GM18858 (cell line): ENCODE data around the gene SIAH3.
"Not testable (repeated sequence)": the region's sequence is repeated elsewhere in the genome, so short reads cannot be mapped to it uniquely, and the experiment has no call there.

Experiments
- ATAC-seq: cut with Tn5 transposase; IDR thresholded peaks from one replicate; pipeline ENCODE4 v1.9.1; 2021; ENCODE audit not compliant: unreplicated experiment

SIAH3 gene

DNA sequence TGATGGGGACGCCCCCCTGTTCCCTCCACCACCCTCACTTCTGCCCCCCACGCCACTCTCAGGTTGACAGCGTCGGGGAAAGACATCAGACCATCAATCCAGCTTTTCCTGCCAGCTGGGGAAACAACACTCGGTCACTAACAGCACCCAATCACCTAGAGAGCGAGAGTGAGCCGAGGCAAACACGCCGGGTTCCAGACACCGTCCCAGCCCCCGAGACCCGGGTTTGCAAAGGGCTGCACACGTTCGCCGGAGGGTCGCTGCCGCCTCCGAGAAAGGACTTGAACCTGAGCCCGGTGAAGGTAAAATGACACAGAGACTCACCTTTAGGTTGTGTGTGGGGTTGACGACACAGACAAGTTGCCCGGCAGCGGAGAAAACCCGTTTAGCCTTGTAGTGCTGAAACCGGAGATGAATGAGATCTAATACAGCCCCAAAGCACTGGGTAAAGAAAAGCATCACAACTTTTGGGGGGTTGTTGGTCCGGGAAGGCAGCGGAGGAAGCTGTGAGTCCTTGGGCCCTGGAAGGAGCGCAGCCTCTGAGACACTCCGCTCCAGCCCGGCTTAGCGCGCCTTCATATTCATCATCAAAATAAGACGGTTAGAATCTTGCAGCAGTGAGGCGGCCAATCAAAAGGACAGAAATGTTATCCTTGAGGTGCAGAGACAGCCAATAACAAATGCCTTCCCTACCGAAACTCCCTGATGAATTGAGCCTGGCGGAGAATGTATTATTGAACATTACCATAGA is at the start of gene SIAH3:
Gene SIAH3, minus strand, starts transcription at position 583 of the 751 bp plus-strand sequence. Its CDS starts 124 bp downstream, at position 459.
- ATAC-seq = no peak

- ATAC-seq = no peak
These were observed 47.9 kb upstream of the SIAH3 start for GRCh38 chr13:45899406-45899805.

DNA sequence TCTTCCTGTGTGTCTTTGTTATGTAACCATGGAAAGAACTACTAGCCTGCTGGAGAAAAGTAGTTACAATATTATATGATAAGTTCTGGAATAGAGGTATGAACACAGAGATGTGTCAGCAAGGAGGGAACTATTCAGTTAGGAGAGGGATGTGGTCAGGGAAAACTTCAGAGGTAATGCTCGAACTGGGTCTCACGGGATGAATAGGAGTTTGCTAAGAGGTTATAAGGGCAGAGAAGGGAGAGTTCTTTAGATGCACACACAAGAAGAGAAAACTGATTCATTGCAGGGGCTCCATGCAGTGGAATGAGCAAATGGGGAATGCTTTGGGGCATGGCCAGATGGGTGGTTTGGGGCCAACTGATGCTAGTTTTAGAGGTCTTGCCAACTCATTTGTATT is 46.0 kb upstream of the SIAH3 start:
- ATAC-seq = no peak

- ATAC-seq = no peak
These were observed 44.7 kb upstream of the SIAH3 start for GRCh38 chr13:45896285-45896684.

DNA sequence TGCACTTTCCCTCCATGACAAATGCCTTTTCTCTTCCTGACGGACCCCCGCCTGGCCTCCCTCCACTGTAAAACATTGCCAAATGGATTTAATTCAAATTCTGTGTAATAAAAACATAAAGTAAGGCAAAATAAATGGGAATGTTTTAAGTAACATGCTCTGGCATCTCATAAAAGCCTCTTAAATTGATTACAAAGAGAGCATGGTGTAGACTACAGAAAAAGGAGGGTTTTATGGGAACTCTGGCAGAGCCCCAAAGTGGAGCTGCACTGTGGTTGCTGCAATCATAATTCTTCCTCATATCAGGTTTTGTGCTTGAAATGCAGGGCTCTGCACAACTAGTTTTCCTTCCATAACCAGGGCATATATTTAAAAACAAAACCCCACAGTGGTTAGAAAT is 44.3 kb upstream of the SIAH3 start:
- ATAC-seq = no peak

GRCh38 chr13:45892513-45892912 is 41.0 kb upstream of the SIAH3 start:
- no peak for ATAC-seq

DNA sequence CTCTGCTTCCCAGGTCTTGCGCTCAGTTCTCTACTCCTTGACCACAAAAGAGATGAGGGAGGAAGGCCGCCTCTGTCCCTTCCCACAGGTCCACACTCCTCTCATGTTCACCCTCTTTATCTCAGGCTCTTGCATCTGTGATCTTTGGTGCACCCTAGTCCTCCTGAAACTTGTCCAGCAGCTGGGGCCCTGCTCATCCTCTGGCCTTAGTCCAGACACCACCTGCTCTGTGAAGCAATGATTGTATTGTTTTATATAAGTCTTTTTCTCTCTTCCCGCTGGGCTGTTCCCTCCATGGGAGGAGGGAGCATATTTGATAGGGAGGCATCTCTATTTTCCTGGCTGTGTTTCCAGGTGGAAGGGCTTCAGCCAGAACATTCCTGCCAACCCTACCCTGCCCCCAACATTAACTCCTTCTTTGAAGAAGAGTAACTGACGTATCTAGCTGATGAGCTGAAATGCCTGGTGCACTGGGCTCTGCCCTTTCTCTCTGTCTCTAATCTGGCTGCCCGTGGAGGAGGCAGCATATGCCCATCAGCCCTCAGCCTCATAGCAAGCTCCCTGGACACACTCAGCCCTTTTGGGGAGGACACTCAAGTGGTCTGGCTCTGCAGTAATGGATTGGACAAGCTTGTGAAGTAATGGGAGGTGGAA is 38.2 kb upstream of the SIAH3 start:
- ATAC-seq = no peak

GRCh38 chr13:45886466-45886865 is 34.9 kb upstream of the SIAH3 start:
- ATAC-seq = no peak

DNA sequence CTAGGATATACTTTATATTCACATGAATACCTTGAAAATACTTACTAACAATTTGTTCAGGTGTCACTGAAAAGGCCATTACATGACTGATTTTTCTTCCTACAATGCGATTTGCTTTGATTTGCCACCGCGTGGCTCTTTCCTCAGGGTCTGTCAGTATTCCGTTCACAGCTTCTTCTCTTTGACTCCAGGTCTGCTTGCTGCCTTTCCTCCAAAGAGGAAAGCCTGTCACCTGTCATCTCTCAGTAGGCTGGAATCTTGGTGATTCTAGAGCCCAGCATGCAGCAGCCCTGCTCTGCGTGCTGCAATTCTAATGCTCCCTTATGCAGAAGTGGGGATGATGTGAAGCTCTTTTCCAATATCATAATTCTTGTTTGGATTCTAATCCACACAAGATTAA is 33.6 kb upstream of the SIAH3 start:
- no peak for ATAC-seq

- ATAC-seq = no peak
These were observed 31.1 kb upstream of the SIAH3 start for GRCh38 chr13:45882626-45883025.

DNA sequence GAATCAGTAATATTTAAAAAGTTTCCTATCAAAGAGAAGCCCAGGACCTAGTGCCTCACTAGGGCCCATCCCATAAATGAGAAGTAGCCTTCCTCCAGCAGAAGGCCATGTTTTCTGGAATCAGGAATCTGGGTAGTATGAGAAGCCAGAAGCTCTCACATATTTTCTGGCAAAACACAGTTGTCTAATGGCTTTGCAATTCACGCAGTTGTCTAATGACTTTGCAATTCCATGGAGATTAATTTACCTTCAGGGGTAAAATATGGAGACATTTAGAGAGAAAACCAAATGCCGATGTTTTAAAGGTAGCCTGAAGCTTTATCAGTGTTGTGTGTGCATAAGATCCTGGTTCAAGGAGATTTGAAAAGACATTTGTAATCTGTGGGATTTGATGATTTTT is 29.8 kb upstream of the SIAH3 start:
- no peak for ATAC-seq

GRCh38 chr13:45880242-45880641 is 28.7 kb upstream of the SIAH3 start:
- ATAC-seq = no peak

- ATAC-seq = no peak
These were observed 28.1 kb upstream of the SIAH3 start for GRCh38 chr13:45879666-45880065.

GRCh38 chr13:45878966-45879365 is 27.4 kb upstream of the SIAH3 start:
- ATAC-seq = no peak

DNA sequence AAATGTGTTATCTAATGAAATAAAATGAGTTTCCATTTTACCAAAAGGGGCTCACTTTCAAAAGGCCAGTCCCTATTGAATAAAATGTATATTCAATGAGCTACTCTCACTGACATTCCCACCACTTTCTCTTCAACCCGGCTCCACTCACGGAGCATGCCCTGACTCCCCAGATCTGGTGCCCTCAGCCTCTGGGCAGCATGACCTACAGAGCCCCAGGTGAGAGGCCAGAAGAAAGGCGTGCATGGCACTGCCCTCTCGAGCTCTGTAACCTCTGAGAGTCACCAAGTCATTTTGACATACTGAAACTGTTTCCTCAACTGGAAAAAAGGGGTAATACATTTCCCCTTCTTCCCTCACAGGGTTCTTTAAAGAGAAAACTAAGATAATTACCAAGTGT is 25.2 kb upstream of the SIAH3 start:
- no peak for ATAC-seq

- no peak for ATAC-seq
These were observed 24.4 kb upstream of the SIAH3 start for GRCh38 chr13:45875951-45876350.

DNA sequence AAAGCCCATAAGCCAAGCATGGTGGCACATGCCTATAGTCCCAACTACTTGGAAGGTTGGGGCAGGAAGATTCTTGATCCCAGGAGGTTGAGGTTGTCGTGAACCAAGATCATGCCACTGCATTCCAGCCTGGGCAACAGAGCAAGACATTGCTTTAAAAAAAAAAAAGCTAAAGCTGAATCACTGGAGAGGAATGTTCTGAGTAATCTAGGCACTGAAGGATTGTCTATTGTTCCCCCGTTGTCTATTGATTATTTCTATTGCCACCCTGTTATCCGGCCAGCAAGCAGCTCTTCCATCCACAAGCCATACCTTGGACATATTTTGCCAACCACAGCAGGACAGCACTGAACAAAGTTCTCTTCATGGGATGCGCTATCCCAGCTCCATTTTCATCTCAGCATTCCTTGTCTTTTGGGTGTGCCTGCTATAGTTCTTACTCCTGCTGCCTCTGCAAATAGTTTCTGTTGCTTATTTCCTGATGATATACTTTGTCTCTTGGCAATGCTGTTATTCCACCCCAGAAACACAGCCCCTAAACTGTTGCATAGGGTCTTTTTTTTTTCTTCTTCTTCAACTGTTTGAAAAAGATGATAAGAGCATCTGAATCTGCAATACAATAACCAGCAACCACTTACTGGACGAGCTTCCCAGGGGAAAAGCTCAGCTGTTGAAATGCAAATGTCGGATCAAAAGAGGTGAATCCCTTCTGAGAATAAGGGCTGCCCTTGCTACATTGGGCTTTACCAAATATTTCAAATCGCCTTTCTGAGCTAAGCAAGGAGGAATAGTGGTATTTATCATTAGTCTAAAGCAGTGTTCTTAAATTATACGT is 22.2 kb upstream of the SIAH3 start:
- no peak for ATAC-seq

DNA sequence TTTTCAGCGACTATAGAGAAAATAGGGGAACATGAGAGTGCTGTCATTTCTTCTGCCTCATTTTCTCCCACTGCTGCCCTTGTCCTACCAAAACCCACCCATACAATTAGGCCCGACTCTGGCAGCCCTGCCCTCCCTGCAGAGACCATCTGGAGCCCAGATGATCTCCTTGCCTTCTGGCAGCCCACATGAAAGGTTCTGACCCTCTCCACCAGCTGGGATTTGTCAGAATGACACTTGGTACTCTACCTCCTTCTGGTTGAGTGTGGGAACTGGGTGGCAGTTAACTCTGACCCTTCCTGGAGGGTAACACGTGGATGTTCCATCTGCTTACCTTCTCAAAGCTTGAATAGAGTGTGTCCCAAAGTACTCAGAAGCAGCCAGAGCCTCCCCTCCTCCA is 21.0 kb upstream of the SIAH3 start:
- ATAC-seq = no peak

- not testable (repeated sequence) for ATAC-seq
These were observed 19.6 kb upstream of the SIAH3 start for GRCh38 chr13:45871201-45871600.

- no peak for ATAC-seq
These were observed 18.7 kb upstream of the SIAH3 start for GRCh38 chr13:45870232-45870631.

DNA sequence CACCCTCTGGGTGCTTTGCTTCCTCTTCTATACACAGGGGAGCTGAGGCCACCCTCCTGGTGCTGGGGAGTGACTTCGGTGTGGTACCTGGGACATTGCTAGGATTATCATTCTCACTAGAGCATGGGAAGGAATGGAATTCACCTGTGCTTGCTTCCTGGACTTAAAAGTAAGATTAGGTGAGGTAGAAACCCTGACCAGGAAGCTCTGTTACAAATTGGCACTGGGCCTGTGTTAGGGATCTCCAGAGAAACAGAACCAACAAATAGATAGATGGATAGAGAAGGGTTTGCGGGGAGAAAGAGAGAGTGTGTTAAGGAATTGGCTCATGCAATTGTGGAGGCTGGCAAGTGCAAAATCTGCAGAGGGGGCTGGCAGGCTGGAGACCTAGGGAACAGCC is 13.9 kb upstream of the SIAH3 start:
- ATAC-seq = no peak
